DOHH2 (cell line): ENCODE results near the gene IQGAP1.

Source experiments
- EZH2phosphoT487 ChIP-seq: fragments of 200-600 bp; sonication (generic); IDR thresholded peaks from 2 replicates; pipeline ENCODE4 v1.6.1; 2017; ENCODE audit warnings: borderline replicate concordance, mild to moderate bottlenecking, antibody characterized with exemption, low read length, moderate library complexity, mixed read lengths
- TF ChIP-seq, protein P1 (sequence below): fragments of 200-600 bp; sonication (generic); IDR thresholded peaks from one replicate; pipeline ENCODE4 v1.5.1; 2014; ENCODE audit warnings: antibody characterized with exemption, mild to moderate bottlenecking, low read depth, low read length; ENCODE audit not compliant: poor library complexity, severe bottlenecking

DNA sequence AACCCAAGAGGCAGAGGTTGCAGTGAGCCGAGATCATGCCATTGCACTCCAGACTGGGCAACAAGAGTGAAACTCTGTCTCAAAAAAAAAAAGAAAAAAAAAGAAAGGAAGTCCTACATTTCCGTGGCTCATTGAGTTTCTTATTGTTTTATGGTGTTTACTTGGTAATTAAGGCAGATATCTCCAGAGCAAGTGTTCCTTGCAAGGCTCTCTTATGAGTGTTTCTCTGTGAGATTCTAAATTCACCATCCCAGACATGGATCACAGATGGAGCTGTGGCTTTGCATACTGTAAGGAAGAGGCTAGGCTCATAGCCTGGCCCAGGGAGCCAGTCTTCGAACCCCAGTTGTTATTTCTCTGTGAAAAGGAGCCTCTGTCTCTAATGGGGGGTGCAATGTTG is 53.0 kb downstream of the IQGAP1 start:
- TF ChIP-seq, protein P1, sequence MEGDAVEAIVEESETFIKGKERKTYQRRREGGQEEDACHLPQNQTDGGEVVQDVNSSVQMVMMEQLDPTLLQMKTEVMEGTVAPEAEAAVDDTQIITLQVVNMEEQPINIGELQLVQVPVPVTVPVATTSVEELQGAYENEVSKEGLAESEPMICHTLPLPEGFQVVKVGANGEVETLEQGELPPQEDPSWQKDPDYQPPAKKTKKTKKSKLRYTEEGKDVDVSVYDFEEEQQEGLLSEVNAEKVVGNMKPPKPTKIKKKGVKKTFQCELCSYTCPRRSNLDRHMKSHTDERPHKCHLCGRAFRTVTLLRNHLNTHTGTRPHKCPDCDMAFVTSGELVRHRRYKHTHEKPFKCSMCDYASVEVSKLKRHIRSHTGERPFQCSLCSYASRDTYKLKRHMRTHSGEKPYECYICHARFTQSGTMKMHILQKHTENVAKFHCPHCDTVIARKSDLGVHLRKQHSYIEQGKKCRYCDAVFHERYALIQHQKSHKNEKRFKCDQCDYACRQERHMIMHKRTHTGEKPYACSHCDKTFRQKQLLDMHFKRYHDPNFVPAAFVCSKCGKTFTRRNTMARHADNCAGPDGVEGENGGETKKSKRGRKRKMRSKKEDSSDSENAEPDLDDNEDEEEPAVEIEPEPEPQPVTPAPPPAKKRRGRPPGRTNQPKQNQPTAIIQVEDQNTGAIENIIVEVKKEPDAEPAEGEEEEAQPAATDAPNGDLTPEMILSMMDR, result no peak
- TF ChIP-seq EZH2phosphoT487, result no peak
